Measurements from ENCODE around the gene HID1. TPM values are rescaled to one million over a fixed set of nuclear protein-coding genes. Genes with fewer than 3 reads are reported as not detected.
A peak's percentile ranks its signal among the peaks of the same experiment; 100 is the strongest.

The HID1 gene
- total and polyA plus RNA-seq, 2 of the 4 experiments (the other 2 are of a cell fraction) = 0.18 to 1.7 TPM

DNA sequence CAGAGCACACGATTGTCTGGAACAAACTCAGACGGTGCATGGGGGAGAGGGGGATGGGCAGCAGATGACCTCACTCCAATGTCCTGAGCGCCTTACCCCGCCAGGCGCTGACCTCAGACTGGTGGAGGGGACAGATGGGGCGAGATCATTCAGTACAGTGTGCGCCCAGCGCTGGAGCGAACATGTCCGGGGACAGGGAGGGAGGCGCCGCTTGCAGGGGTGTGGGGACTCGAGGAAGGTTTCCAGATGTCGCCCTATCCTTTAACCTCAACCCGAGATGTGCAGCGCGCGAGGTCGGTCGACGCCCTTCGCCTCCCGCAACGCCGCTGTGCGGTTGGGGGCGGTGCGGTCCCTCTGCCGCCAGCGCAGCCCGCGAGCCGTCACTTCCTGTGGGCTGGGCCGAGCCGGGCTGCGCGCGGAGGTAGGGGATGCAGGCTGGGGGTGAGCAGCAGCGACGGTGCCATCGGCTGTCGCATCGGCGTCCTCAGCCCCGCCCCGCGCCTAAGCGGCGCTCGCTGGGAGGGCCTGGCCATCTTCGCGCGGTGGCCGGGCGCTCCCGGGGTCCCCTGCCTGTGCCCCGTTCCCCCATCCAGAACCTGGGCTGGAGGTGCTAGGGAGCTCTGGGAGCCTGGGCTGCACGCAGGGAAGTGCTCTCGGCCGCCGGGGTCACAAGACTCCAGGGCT lies 9.6 kb upstream of the HID1 start:
- peak overlapping the region; percentile 71 for H2AK5ac ChIP-seq (ENCODE audit: low read depth, low read length)
- peak; percentile 95 for ATAC-seq (ENCODE audit: low read depth)
- ChIA-PET POLR2A (ENCODE audit: unreplicated experiment) (no interaction called here), CTCF (no interaction called here)
- no TSS peak for BruUV-seq (replicated peaks)
- peak; percentile 31 for TF ChIP-seq RCOR1 (IDR thresholded peaks at IDR 0.05; ENCODE audit: insufficient replicate concordance, low read length)
- peak; percentile 35; the same call in 1 of the 2 replicates for TF ChIP-seq POLR2A (IDR thresholded peaks at IDR 0.05; ENCODE audit: low read depth, low read length)
- peak; percentile 24; the same call in 1 of the 2 replicates for TF ChIP-seq MAZ (IDR thresholded peaks at IDR 0.05; ENCODE audit: borderline replicate concordance, low read depth, low read length)
- TF ChIP-seq, protein P1, sequence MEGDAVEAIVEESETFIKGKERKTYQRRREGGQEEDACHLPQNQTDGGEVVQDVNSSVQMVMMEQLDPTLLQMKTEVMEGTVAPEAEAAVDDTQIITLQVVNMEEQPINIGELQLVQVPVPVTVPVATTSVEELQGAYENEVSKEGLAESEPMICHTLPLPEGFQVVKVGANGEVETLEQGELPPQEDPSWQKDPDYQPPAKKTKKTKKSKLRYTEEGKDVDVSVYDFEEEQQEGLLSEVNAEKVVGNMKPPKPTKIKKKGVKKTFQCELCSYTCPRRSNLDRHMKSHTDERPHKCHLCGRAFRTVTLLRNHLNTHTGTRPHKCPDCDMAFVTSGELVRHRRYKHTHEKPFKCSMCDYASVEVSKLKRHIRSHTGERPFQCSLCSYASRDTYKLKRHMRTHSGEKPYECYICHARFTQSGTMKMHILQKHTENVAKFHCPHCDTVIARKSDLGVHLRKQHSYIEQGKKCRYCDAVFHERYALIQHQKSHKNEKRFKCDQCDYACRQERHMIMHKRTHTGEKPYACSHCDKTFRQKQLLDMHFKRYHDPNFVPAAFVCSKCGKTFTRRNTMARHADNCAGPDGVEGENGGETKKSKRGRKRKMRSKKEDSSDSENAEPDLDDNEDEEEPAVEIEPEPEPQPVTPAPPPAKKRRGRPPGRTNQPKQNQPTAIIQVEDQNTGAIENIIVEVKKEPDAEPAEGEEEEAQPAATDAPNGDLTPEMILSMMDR (conservative IDR thresholded peaks at IDR 0.05; ENCODE audit: low read depth, low read length) = 0 out of 2 replicates have a peak, but pooled peaks have one; percentile 0
- no peak for TF ChIP-seq MXI1 (IDR thresholded peaks at IDR 0.05; ENCODE audit: borderline replicate concordance, low read depth, low read length)
- H3K18ac ChIP-seq (ENCODE audit: low read depth, low read length) = peak overlapping the region; percentile 73
- H2BK15ac ChIP-seq (ENCODE audit: low read depth, low read length) = peak overlapping the region; percentile 77; the same call in 2 of the 3 replicates
- H4K8ac ChIP-seq (ENCODE audit: low read depth in 2 of 2, low read length in 2 of 2) = peak overlapping the region; percentile 77 to 98
- intact Hi-C loops (cut with micrococcal nuclease) = no loop called here
- peak overlapping the region; percentile 88 for H3K14ac ChIP-seq (replicated peaks; ENCODE audit: low read depth, low read length)
- H4K91ac ChIP-seq (ENCODE audit: insufficient read depth, low read depth, low read length) = peak overlapping the region; percentile 67
- H4K20me1 ChIP-seq (ENCODE audit: insufficient read depth, low read length) = no peaks in the 10 kb centered on the region
- peak overlapping the region; percentile 61 for H2BK5ac ChIP-seq (ENCODE audit: low read depth, low read length, poor library complexity, severe bottlenecking)
- H2AK9ac ChIP-seq (replicated peaks; ENCODE audit: low read depth, low read length, poor library complexity) = peak overlapping the region; percentile 70
- H2AFZ ChIP-seq (replicated peaks; ENCODE audit: low read length, poor library complexity) = peak overlapping the region; percentile 99
- peaks cover 10% of the 10 kb centered on the region for H3K4me1 ChIP-seq (ENCODE audit: control insufficient read depth, insufficient read depth, low read length)
- H3K27ac ChIP-seq (ENCODE audit: insufficient read depth, low read length) = peak overlapping the region; percentile 64
- peak overlapping the region; percentile 83 for H3K9ac ChIP-seq (ENCODE audit: low read depth, low read length)
- peak overlapping the region; percentile 79 for H3K4ac ChIP-seq (ENCODE audit: low read depth, low read length)
- peak overlapping the region; percentile 66 for H2BK120ac ChIP-seq (ENCODE audit: low read depth, low read length)
- peak overlapping the region; percentile 77 for H3K4me3 ChIP-seq (ENCODE audit: insufficient read depth, low read depth, low read length)
- no peaks in the 10 kb centered on the region for H3K36me3 ChIP-seq (ENCODE audit: control insufficient read depth, insufficient read depth, low read length)
- peaks cover 6% of the 10 kb centered on the region; the same call in 1 of the 2 replicates for H3K27me3 ChIP-seq (ENCODE audit: control insufficient read depth, insufficient read depth, low read length)
- H2BK20ac ChIP-seq (ENCODE audit: low read depth, low read length) = peak overlapping the region; percentile 3; the same call in 1 of the 2 replicates
- peaks cover 4 to 19% of the 10 kb centered on the region in 2 experiments; a peak in 3 of 4 replicates for H3K79me1 ChIP-seq (ENCODE audit: low read depth in 1 of 2, low read length in 2 of 2)
- H4K5ac ChIP-seq (ENCODE audit: low read depth, low read length) = peak overlapping the region; percentile 90
- H3K9me1 ChIP-seq (ENCODE audit: insufficient read depth, low read length) = peaks cover 5% of the 10 kb centered on the region
- peak overlapping the region; percentile 65 for H3K23ac ChIP-seq (ENCODE audit: low read depth, low read length)
- no peaks in the 10 kb centered on the region for H3K9me3 ChIP-seq (ENCODE audit: control insufficient read depth, insufficient read depth, low read length)
- peak; percentile 23 for DNase-seq
- dilution Hi-C loops (cut with HindIII; ENCODE audit: low sequenced_read_pairs, unreplicated experiment) = no loop called here
- WGBS, 2 experiments (ENCODE audit: extremely low coverage in 2 of 2, insufficient read length in 1 of 2) = 0% methylated on average over 4 of the region's 61 CpGs; no CpG with 5 or more reads in 1 of the 2 experiments
- H3K4me2 ChIP-seq (ENCODE audit: low read depth, low read length) = peak overlapping the region; percentile 71
- H3K56ac ChIP-seq (ENCODE audit: extremely low read depth, insufficient read depth, low read length) = peak overlapping the region; percentile 68
- in situ Hi-C loops (cut with MboI; ENCODE audit: low sequenced_read_pairs) = no loop called here
